Measurements from ENCODE around the gene ARMC5. TPM values are rescaled to one million over a fixed set of nuclear protein-coding genes. Genes with fewer than 3 reads are reported as not detected.

The ARMC5 gene, protein sequence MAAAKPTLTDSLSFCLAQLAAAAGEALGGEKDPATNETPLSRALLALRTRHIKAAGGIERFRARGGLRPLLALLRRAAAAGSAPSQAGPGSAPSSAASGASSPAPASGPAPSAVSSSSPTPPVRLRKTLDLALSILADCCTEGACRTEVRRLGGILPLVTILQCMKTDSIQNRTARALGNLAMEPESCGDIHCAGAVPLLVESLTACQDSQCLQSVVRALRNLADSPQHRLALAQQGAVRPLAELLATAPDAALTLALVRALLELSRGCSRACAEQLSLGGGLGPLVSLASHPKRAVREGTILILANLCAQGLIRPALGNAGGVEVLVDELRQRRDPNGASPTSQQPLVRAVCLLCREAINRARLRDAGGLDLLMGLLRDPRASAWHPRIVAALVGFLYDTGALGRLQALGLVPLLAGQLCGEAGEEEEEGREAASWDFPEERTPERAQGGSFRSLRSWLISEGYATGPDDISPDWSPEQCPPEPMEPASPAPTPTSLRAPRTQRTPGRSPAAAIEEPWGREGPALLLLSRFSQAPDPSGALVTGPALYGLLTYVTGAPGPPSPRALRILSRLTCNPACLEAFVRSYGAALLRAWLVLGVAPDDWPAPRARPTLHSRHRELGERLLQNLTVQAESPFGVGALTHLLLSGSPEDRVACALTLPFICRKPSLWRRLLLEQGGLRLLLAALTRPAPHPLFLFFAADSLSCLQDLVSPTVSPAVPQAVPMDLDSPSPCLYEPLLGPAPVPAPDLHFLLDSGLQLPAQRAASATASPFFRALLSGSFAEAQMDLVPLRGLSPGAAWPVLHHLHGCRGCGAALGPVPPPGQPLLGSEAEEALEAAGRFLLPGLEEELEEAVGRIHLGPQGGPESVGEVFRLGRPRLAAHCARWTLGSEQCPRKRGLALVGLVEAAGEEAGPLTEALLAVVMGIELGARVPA
- total RNA-seq: 10 to 100 TPM in 1 of 2 donors, 1 to 10 TPM in 1; 4.2 to 13.2 TPM

- peaks cover 45% of the 10 kb centered on the region for H3K4me1 ChIP-seq
- TF ChIP-seq POLR2A (IDR thresholded peaks at IDR 0.05): peak; percentile 75 to 91 (median 88)
- peak; percentile 34 to 59 (median 55) for TF ChIP-seq CTCF (IDR thresholded peaks at IDR 0.05)
- DNase-seq (peak; percentile 97 to 99 (median 98)), ATAC-seq (peak; percentile 87)
- H3K36me3 ChIP-seq (replicated peaks in 1 of 2; ENCODE audit: insufficient read depth in 1 of 2, low read depth in 2 of 2): peaks cover 0 to 4% of the 10 kb centered on the region in 2 donors
- H3K4me3 ChIP-seq: peak within 1 kb of the TSS; percentile 50 to 74
- 0 to 1% methylated on average over 8 to 87 of the region's 91 CpGs for WGBS, 2 donors
- H3K9me3 ChIP-seq: no peaks in the 10 kb centered on the region
- H3K27me3 ChIP-seq: no peaks in the 10 kb centered on the region
- peak within 1 kb of the TSS; percentile 98 to 100 (median 100) for H3K27ac ChIP-seq
- intact Hi-C loops (cut with DNase I): no loop called here
Measured at GRCh38 chr16:31458844-31459686, at the start of gene ARMC5. TSS of gene ARMC5 (plus strand) at chr16:31459501. CDS start at chr16:31459525, 24 bp downstream.

DNA sequence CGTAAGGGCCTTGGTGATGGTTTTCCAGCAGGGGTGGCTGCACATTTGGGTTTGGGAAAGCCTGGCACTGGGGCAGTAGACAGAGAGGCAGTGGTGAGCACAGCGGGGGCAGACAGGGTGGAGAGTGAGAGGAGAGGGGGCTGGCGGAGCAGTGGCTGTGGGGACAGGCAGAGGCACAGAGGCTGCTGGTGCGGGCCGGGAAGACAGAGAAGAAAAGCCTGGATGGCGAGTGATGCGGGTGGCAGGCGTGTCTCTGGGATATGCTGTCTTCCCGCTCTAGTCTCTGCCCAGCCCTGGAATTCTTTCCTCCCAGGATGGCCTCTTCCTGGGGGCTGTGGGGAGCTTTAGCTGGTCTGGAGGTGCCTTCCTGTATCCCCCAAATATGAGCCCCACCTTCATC is 49.2 kb upstream of the ARMC5 start:
- no peak for ATAC-seq
- H3K36me3 ChIP-seq (replicated peaks in 1 of 2; ENCODE audit: insufficient read depth in 1 of 2, low read depth in 2 of 2): no peaks in the 10 kb centered on the region
- H3K4me1 ChIP-seq: no peaks in the 10 kb centered on the region
- no peaks in the 10 kb centered on the region for H3K9me3 ChIP-seq
- no peaks in the 10 kb centered on the region for H3K27me3 ChIP-seq
- no peak for TF ChIP-seq CTCF (IDR thresholded peaks at IDR 0.05)
- no peak overlapping the region for H3K27ac ChIP-seq
- 77 to 81% methylated on average over 9 of the region's 9 CpGs for WGBS, 2 donors
- no peak overlapping the region for H3K4me3 ChIP-seq
- intact Hi-C loops (cut with DNase I): no loop called here
- DNase-seq: no peak

- no peak overlapping the region for H3K4me3 ChIP-seq
- no peaks in the 10 kb centered on the region for H3K4me1 ChIP-seq
- H3K36me3 ChIP-seq (replicated peaks in 1 of 2; ENCODE audit: insufficient read depth in 1 of 2, low read depth in 2 of 2): no peaks in the 10 kb centered on the region
- H3K27me3 ChIP-seq: no peaks in the 10 kb centered on the region
- no peak for TF ChIP-seq POLR2A (IDR thresholded peaks at IDR 0.05)
- no peak for TF ChIP-seq CTCF (IDR thresholded peaks at IDR 0.05)
- no peak for ATAC-seq
- no peak for DNase-seq
- WGBS, 2 donors: 71% methylated on average over 8 to 22 of the region's 22 CpGs
- H3K27ac ChIP-seq: no peak overlapping the region
- intact Hi-C loops (cut with DNase I): no loop called here
- no peaks in the 10 kb centered on the region for H3K9me3 ChIP-seq
Measured at GRCh38 chr16:31411024-31411844, 48.1 kb upstream of the ARMC5 start.

- WGBS, 2 donors: 81 to 82% methylated on average over 10 of the region's 10 CpGs
- no peak overlapping the region for H3K4me3 ChIP-seq
- H3K27ac ChIP-seq: no peak overlapping the region
- no peaks in the 10 kb centered on the region for H3K36me3 ChIP-seq (replicated peaks in 1 of 2; ENCODE audit: insufficient read depth in 1 of 2, low read depth in 2 of 2)
- TF ChIP-seq CTCF (IDR thresholded peaks at IDR 0.05): no peak
- TF ChIP-seq POLR2A (IDR thresholded peaks at IDR 0.05): no peak
- DNase-seq: no peak
- intact Hi-C loops (cut with DNase I): no loop called here
- no peaks in the 10 kb centered on the region for H3K4me1 ChIP-seq
- ATAC-seq: no peak
- no peaks in the 10 kb centered on the region for H3K27me3 ChIP-seq
- no peaks in the 10 kb centered on the region for H3K9me3 ChIP-seq
Measured at GRCh38 chr16:31412750-31413149, 46.6 kb upstream of the ARMC5 start.

Data from body of pancreas (tissue), 4 donors.